Stimulated activated CD8-positive, alpha-beta memory T cell treated with anti-CD3 and anti-CD28 coated beads, Interleukin-7, amount 100 ng/mL, for 48 hours (primary cell): Measurements from ENCODE around the gene FAM78B.

Source experiments
- DNase-seq, 2 donors: peaks; one replicate each; pipeline ENCODE4 v3.0.0-alpha.2; 2020; ENCODE audit warnings: low read depth in 1 of 2; ENCODE audit errors: extremely low read depth in 1 of 2

The FAM78B gene

DNA sequence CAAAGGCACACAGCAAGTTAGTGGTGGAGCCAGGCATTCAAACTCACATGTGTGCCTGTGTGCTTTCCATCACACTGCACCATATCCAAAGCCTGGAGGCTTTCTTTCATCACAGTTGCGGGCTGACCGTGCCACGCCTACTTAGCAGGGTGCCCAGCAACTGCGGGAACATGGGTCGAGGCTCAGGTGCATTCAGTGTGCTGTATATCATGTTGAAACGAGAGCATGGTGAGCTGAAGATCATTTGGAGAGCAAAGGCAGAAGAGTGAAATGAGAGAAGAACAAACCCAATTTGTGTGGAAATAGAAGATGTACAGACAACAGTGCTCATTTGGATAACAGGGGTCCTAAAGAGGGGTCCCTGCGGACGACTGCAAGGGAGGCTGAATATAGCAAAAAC is 46.5 kb downstream of the FAM78B start:
- no peak for DNase-seq

- no peak for DNase-seq
Observed at GRCh38 chr1:166119471-166119965, 47.3 kb downstream of the FAM78B start.

DNA sequence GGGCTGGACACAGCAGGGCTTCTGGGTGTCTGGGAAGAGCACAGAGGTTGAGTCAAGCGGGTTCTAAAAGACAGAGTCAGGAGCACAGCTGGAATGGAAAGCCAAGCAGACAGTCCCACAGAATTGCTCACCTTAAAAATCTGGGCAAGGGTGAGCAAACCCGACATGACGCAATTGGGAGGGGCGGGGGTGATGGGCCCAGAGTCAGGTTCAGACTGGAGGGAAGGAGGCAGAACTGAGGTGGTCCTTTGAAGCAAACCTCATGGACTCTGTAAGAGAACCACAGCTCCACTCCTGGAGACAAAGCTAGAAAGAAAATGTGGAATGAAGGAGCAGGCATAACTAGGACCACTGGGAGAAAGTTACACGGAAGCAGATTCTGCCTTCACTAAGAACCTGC is 49.0 kb downstream of the FAM78B start:
- DNase-seq: no peak

DNA sequence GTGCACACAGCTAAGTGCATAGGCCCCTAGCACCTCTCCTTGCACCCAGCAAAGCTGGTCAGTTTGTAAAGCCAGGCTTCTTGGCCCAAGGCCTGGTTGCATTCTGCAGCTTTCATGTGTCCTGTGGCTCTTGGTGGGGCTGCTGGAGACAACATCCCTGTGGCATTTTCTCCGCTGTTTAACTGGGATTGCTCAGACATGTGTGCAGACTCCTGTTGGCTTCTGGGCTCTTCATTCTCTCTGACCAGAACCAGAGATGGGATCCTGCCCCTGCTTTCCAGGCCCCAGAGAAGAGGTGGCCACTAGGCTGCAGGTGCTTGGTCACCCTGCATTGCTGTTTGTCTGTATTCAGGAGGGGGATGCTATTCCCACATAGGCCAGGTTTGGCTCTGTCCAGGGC is 50.8 kb downstream of the FAM78B start:
- DNase-seq: no peak

- DNase-seq: no peak
Observed at GRCh38 chr1:166114419-166114818, 52.4 kb downstream of the FAM78B start.

DNA sequence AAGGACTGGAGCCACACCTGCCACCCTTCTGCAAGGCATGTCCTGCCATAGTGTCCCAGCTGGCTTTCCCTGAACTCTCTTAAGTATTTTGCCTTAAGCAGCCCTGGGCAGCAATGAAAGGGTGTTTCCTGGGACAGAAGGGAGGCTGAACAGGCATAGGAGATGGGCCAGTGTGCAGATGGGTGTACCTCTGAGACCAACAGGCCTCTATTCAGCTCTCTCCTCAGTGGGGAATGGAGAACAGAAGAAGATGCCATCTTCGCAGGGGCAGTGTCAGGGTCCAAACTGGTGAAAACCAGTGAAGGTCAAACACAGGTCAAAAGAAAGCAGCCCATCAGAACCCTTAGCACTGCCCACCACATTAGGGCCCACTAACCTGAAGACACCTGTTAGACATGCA is 53.2 kb downstream of the FAM78B start:
- DNase-seq: no peak

- no peak for DNase-seq
Observed at GRCh38 chr1:166113031-166113430, 53.8 kb downstream of the FAM78B start.

GRCh38 chr1:166112425-166112824 is 54.4 kb downstream of the FAM78B start:
- no peak for DNase-seq

- DNase-seq: no peak
Observed at GRCh38 chr1:166111430-166111829, 55.4 kb downstream of the FAM78B start.

DNA sequence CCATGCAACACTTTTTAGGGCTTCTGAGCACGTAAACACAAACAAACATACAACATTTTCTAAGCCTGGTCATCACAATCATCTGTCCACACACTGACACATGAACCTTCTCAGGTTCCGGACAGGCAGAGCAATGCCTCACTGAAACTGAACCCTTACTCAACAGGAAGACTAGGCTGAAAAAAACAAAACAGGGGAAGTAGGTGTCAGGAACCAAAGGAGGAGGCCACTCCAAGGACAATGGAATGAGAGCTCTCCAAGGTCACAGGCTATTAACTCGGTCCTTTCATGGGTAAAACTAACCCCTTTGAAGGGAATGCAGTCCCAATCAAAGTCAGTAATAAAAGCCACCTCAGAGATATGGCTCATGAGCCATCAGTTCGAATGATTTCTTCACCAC is 76.6 kb downstream of the FAM78B start:
- no peak for DNase-seq

- DNase-seq: no peak
Observed at GRCh38 chr1:166089804-166090203, 77.0 kb downstream of the FAM78B start.

GRCh38 chr1:166088572-166088955 is 78.2 kb downstream of the FAM78B start:
- no peak for DNase-seq

DNA sequence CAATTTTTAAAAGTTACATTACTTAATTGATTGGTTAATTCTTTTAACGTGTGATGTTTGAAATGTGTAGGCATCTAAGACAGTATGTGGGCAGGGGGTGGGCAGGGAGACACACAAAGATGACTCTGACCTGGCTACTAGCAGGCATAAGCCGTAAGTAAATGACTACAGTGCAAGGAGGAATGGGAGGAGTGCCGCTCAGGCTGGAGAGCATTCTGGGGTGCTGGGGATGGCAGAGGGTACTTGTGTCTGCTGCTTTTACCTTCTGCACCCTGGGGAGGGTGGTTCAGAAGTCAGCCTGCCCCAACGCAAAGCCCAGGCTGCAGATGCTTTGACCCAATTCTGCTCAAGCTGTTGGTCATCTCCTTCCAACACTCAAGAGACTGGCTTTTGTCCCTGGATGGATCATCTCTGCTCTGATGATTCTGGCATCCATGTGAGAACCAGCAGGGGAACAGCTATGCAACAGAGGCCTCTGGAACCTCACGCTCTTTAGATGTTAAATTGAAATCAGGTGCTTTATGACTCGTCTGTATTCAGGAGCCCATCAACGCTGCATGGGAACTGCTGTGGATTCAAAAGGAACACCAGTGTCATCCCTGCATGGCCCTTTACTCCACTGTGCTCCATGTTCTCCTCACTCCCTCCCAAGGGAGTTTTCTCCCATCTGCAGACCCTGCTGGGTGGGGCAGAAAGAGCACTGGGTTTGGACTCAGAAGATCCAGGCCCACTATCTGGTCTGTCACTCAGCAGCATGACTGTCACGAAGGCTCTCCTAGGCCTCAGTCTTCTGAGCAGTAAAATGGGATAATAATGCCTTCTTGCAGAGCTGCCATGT is 78.8 kb downstream of the FAM78B start:
- no peak for DNase-seq

DNA sequence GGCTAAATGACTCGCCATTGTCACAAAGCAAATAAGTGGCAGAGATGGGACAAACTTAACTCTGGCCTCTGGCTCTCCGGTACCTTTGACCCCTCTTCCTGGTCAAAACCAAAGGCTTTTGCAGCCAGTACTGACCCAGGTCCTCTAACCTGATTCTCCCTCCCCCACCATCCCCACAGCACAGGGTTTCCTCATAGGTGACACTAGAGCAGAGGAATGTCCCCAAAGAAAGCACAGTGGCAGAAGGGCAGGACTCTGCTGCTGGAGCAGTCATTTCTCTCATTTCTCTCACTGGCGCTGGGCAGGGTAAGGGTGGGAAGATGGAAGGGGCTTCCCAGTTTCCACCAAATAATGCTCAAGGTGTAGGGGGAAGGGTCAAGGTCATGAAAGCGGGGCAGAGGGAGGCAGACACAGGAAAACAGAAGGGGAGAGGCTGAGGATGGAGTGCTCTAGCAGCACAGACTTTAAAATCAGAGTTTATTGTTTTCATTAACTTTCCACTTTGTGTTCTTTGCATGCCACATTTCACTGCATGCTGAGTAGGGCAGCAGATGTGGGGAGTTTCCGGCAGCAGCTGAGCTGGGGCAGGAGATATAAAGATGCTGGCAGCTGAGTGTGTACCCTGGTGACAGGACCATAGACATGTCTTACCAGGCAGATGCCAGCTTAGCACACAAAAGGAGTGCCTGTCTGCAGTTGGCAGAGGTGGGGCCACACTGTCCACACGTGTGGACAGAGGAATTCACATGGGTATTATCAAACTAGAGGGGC is 80.5 kb downstream of the FAM78B start:
- DNase-seq: no peak

GRCh38 chr1:166084613-166085012 is 82.2 kb downstream of the FAM78B start:
- no peak for DNase-seq

GRCh38 chr1:166083887-166084286 is 82.9 kb downstream of the FAM78B start:
- no peak for DNase-seq

- no peak for DNase-seq
Observed at GRCh38 chr1:166082601-166083000, 84.2 kb downstream of the FAM78B start.

DNA sequence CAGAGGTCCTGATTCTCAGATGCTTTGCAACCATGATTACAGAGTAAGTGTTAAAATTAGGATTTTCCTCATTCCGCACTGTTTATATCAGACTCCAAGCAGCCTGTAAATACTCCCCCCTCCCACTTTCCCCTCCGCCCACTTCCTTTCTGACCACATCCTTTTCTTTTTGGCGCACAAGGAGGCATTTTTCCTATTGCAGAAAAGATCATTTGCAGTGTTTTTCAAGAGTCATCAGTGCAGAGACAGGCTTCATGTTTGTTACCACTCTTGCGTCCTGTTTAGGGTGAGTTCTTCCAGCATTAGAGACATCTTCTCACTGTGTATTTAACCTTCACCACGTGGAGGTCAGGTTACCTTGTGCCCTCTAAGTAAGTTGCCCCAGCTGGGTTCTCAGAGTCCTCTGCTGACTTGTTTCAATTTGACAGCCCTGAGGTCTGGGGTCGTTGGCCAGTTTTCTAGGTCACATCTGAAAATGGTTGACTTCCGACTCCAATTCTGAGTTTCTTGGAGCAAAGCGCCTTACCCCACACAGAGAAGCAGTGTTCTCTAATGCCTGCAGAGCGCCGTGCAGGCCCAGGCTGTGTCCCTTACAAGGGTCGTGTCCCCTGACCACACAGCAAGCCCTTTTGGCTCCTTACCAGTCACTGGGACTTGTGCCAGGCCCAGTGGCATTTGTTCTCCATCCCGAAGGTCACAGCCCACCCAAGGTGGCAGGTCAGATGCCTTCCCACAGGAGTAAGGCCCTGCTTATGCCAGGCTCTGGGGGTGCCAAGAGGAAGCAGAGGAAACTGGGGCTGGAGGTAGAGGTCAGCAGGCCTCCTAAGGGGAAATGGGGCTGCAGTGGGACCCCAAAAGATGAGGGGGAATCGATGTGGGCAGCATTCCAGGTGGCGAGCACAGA is 85.6 kb downstream of the FAM78B start:
- DNase-seq: no peak

GRCh38 chr1:166080277-166080966 is 86.4 kb downstream of the FAM78B start:
- no peak for DNase-seq

DNA sequence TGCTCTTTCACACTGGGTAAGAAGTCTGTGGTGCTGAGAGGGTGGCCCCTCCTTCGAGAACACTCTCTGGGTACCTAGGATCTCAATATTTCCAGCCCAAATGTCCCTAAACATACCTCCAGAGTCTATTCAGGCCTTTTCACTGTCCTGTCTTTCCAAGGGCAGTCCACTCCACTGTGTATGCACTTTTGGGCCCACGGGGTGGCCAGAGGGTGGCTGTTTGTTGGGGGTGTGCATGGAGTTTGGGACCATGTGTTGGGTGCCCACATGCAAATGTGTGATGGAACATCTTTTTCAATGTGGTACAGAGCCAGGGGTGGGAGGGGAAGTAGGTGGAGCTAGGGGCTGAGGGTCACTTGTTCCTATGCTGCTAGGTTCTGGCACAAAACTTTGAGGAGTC is 87.5 kb downstream of the FAM78B start:
- DNase-seq: no peak
